Trophoblast cell (in vitro differentiated cells and primary cell): Measurements from ENCODE around the gene SLN.

ENCODE experiments used
- DNase-seq, 2 donors: peaks; one replicate each; pipeline ENCODE4 v3.0.0-alpha.2; 2016
- H2AFZ ChIP-seq: 2 replicates; pipeline ENCODE4 v1.6.1; 2013; ENCODE audit warnings: low read length, moderate library complexity, mild to moderate bottlenecking; ENCODE audit not compliant: insufficient read depth, poor library complexity
- H2AK5ac ChIP-seq: 2 replicates; pipeline ENCODE4 v1.6.1; 2013; ENCODE audit warnings: mild to moderate bottlenecking, low read length
- H2BK120ac ChIP-seq: 2 replicates; pipeline ENCODE4 v1.6.1; 2013; ENCODE audit warnings: low read length, mild to moderate bottlenecking, moderate library complexity; ENCODE audit not compliant: insufficient read depth, poor library complexity
- H2BK12ac ChIP-seq: 2 replicates; pipeline ENCODE4 v1.6.1; 2013; ENCODE audit warnings: mild to moderate bottlenecking, low read length, moderate library complexity
- H2BK5ac ChIP-seq: 2 replicates; pipeline ENCODE4 v1.6.1; 2013; ENCODE audit warnings: low read length, low read depth, moderate library complexity, mild to moderate bottlenecking; ENCODE audit not compliant: poor library complexity
- H3K14ac ChIP-seq: 2 replicates; pipeline ENCODE4 v1.6.1; 2013; ENCODE audit warnings: mild to moderate bottlenecking, low read length
- H3K18ac ChIP-seq: 2 replicates; pipeline ENCODE4 v1.6.1; 2013; ENCODE audit warnings: mild to moderate bottlenecking, low read length
- H3K23ac ChIP-seq: 2 replicates; pipeline ENCODE4 v1.6.1; 2013; ENCODE audit warnings: low read length
- H3K27ac ChIP-seq: 2 replicates; pipeline ENCODE4 v1.5.1; 2013; ENCODE audit warnings: low read depth, mild to moderate bottlenecking, inconsistent platforms, low read length, moderate library complexity
- H3K27me3 ChIP-seq: 2 replicates; pipeline ENCODE4 v1.6.1; 2013; ENCODE audit warnings: inconsistent platforms, mild to moderate bottlenecking, low read length, moderate library complexity; ENCODE audit not compliant: insufficient read depth
- H3K36me3 ChIP-seq, 2 experiments: 1 replicate in 1 of 2; 2 replicates in 1 of 2; pipeline ENCODE4 v1.6.1; 2013; ENCODE audit warnings: low read length in 2 of 2, mild to moderate bottlenecking in 2 of 2, moderate library complexity in 1 of 2; ENCODE audit not compliant: insufficient read depth in 2 of 2, control insufficient read depth in 1 of 2
- H3K4ac ChIP-seq: 2 replicates; pipeline ENCODE4 v1.6.1; 2013; ENCODE audit warnings: low read depth, mild to moderate bottlenecking, low read length, moderate library complexity
- H3K4me1 ChIP-seq, 2 experiments: 1 replicate in 1 of 2; 2 replicates in 1 of 2; pipeline ENCODE4 v1.6.1; 2013; ENCODE audit warnings: low read length in 2 of 2, mild to moderate bottlenecking in 2 of 2, moderate library complexity in 1 of 2; ENCODE audit not compliant: insufficient read depth in 2 of 2, control insufficient read depth in 1 of 2
- H3K4me2 ChIP-seq: 2 replicates; pipeline ENCODE4 v1.6.1; 2013; ENCODE audit warnings: inconsistent platforms, mild to moderate bottlenecking, low read length, moderate library complexity
- H3K4me3 ChIP-seq: 2 replicates; pipeline ENCODE4 v1.5.1; 2013; ENCODE audit warnings: mild to moderate bottlenecking, low read depth, low read length, inconsistent platforms
- H3K79me1 ChIP-seq: one replicate; pipeline ENCODE4 v1.6.1; 2013; ENCODE audit warnings: low read length
- H3K79me2 ChIP-seq: 2 replicates; pipeline ENCODE4 v1.6.1; 2013; ENCODE audit warnings: low read length, mild to moderate bottlenecking; ENCODE audit not compliant: control insufficient read depth, insufficient read depth, poor library complexity
- H3K9ac ChIP-seq: 2 replicates; pipeline ENCODE4 v1.6.1; 2013; ENCODE audit warnings: mild to moderate bottlenecking, low read length
- H3K9me3 ChIP-seq: 2 replicates; pipeline ENCODE4 v1.6.1; 2013; ENCODE audit warnings: low read depth, mild to moderate bottlenecking, control low read depth, inconsistent platforms, low read length; ENCODE audit not compliant: insufficient read depth
- H4K12ac ChIP-seq: 2 replicates; pipeline ENCODE4 v1.6.1; 2013; ENCODE audit warnings: low read depth, mild to moderate bottlenecking, low read length, moderate library complexity
- H4K8ac ChIP-seq: 2 replicates; pipeline ENCODE4 v1.6.1; 2013; ENCODE audit warnings: low read depth, mild to moderate bottlenecking, low read length, moderate library complexity
- H4K91ac ChIP-seq: one replicate; pipeline ENCODE4 v1.6.1; 2013; ENCODE audit warnings: low read depth, mild to moderate bottlenecking, low read length, moderate library complexity
- WGBS: extraction: QIAGEN DNeasy Blood & Tissue Kit; methylation state at CpG from one replicate; pipeline ENCODE4 v1.1.7; 2013; ENCODE audit warnings: missing lambda C conversion rate; ENCODE audit not compliant: insufficient read length, insufficient coverage; ENCODE audit errors: extremely low coverage; 5-methylcytosine and 5-hydroxymethylcytosine counted together

SLN gene

DNA sequence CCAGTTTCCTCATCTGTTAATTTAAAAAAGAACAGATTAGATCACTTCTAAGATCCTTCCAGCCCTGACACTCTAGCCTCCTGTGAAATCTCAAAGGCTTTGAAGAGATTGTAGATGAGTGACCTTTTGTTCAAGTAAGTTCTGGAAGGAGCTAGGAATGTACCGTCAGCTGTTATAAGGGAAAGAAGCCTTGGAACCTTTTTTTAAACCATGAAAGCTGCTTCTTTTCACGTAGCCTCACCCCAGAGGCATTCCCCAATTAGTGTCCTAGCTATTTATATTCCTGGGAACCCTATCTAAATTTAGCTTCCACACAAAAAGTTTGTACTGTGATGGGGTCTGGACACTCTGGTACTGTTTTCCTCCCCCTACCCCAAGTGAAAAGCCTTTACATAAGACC, 35.8 kb upstream of the SLN start:
- Histone ChIP-seq H3K36me3 (no peaks in the 10 kb centered on the region), H3K79me1 (no peaks in the 10 kb centered on the region), H4K91ac (no peak overlapping the region), H4K12ac (no peak overlapping the region), H3K23ac (no peak overlapping the region), H3K4me1 (peaks cover 0 to 6% of the 10 kb centered on the region in 2 experiments), H2BK120ac (no peak overlapping the region), H3K4me3 (no peak overlapping the region), H3K9me3 (no peaks in the 10 kb centered on the region), H2BK12ac (no peak overlapping the region), H3K18ac (no peak overlapping the region), H2AK5ac (no peak overlapping the region), H3K27ac (peak overlapping the region; percentile 60), H3K79me2 (no peaks in the 10 kb centered on the region), H2BK5ac (no peak overlapping the region), H3K4ac (no peak overlapping the region), H3K4me2 (no peak overlapping the region), H3K27me3 (no peaks in the 10 kb centered on the region), H4K8ac (no peak overlapping the region), H2AFZ (no peak overlapping the region), H3K9ac (no peak overlapping the region), H3K14ac (no peak overlapping the region)
- no peak for DNase-seq
- whole genome bisulfite sequencing = no CpG with 5 or more reads among the region's 2 CpGs

DNA sequence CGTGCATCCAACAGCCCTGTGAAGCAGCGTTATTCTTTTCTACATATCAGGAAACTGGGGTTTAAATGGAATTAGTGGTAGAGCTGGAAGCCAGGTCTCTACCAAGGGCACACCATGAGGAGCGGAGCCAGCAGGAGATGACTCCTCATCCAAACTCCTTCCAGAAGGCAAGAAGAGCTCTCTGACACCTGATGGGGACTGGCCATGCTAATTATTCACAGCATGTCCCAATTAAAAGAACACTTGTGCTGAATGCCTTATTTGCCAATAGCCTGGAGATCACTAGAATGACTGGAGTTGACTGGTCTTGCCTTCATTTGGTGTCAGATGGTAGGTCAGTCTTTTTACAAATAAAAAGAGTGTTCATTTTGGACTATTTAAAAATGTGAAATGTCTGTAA, 32.9 kb upstream of the SLN start:
- H4K91ac ChIP-seq = no peak overlapping the region
- H3K14ac ChIP-seq = no peak overlapping the region
- no peak overlapping the region for H4K12ac ChIP-seq
- no peak overlapping the region for H2AK5ac ChIP-seq
- no CpG with 5 or more reads among the region's 3 CpGs for WGBS
- no peak overlapping the region for H4K8ac ChIP-seq
- no peak overlapping the region for H2BK5ac ChIP-seq
- peaks cover 7% of the 10 kb centered on the region for H3K79me1 ChIP-seq
- H3K4ac ChIP-seq = no peak overlapping the region
- H3K9ac ChIP-seq = no peak overlapping the region
- H3K27me3 ChIP-seq = no peaks in the 10 kb centered on the region
- H3K23ac ChIP-seq = no peak overlapping the region
- no peak overlapping the region for H2BK120ac ChIP-seq
- H3K18ac ChIP-seq = no peak overlapping the region
- H3K4me2 ChIP-seq = no peak overlapping the region
- H3K27ac ChIP-seq = no peak overlapping the region
- no peak overlapping the region for H2AFZ ChIP-seq
- H3K4me1 ChIP-seq = peaks cover 7 to 11% of the 10 kb centered on the region in 2 experiments
- no peaks in the 10 kb centered on the region for H3K79me2 ChIP-seq
- no peak for DNase-seq
- no peak overlapping the region for H3K4me3 ChIP-seq
- no peak overlapping the region for H2BK12ac ChIP-seq
- no peaks in the 10 kb centered on the region for H3K36me3 ChIP-seq
- H3K9me3 ChIP-seq = no peaks in the 10 kb centered on the region

DNA sequence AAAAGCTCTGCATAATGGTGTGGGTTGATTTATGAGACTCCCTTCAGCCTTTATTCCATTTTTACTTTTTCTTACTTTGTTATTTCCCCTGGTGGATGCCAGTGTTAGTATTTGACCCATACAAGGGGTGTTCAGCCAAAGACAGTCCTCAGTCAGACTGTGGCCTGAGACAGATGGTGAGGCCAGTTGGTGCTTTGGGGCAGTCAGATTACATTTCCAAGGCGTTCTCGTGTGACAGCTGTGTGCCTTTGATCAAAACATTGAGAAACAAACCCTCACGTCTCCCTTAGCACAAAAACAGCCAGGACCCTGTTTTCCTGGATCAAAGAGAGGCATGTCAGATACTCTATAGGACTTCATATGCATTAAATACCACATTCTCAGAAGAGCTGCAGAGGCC, 31.3 kb upstream of the SLN start:
- no peaks in the 10 kb centered on the region for H3K36me3 ChIP-seq
- H3K23ac ChIP-seq = no peak overlapping the region
- H3K79me2 ChIP-seq = no peaks in the 10 kb centered on the region
- H2AK5ac ChIP-seq = no peak overlapping the region
- no peak overlapping the region for H2AFZ ChIP-seq
- H4K91ac ChIP-seq = no peak overlapping the region
- no peak overlapping the region for H2BK120ac ChIP-seq
- WGBS = no CpG with 5 or more reads among the region's 3 CpGs
- no peak overlapping the region for H3K14ac ChIP-seq
- peaks cover 7% of the 10 kb centered on the region for H3K79me1 ChIP-seq
- no peak overlapping the region for H4K12ac ChIP-seq
- H2BK5ac ChIP-seq = no peak overlapping the region
- H4K8ac ChIP-seq = no peak overlapping the region
- H3K4me2 ChIP-seq = no peak overlapping the region
- H3K18ac ChIP-seq = no peak overlapping the region
- H3K9me3 ChIP-seq = no peaks in the 10 kb centered on the region
- no peak overlapping the region for H3K27ac ChIP-seq
- DNase-seq = no peak
- no peak overlapping the region for H3K4me3 ChIP-seq
- H2BK12ac ChIP-seq = no peak overlapping the region
- no peak overlapping the region for H3K9ac ChIP-seq
- peaks cover 7 to 11% of the 10 kb centered on the region in 2 experiments for H3K4me1 ChIP-seq
- H3K4ac ChIP-seq = no peak overlapping the region
- H3K27me3 ChIP-seq = no peaks in the 10 kb centered on the region

DNA sequence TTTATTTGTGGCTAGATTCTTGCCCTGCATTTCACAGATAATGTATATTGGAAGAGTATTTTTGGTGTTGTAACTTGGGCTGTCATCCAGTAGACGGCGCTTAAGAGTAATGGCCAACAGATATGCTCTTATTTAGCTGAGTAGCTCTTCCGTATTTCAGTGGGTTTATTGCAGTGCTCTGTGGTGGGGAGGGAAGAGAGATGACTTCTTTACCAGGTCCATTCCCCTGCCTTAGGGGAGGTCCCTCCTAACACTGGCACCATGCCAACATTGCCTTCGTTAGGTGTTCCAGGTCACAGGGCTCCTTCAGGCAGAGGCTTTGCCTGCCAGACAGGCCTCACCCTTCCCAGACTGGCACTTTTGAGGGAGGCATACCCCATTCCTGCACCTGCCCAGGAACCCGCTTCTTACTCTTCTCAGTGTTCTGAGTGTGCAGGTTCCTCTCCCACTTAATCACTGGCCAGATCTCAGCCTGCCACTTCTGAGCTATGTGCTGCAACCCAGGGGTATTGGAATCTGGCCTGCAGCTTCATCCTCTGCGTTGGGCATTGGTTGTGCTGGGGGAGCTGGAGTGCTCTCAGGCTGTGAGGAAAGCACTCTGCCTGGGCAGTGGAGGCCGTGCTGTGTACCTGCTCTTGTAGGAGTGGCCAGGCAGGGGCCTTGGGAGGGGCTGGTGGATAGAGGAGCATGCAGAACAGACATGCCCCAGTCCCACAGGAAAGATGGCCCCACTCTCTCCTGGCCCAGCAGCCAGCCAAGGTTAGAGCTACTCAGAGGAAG, 29.4 kb upstream of the SLN start:
- peak; percentile 33 to 65 for DNase-seq
- no peak overlapping the region for H2BK5ac ChIP-seq
- H3K23ac ChIP-seq = no peak overlapping the region
- no peak overlapping the region for H2AK5ac ChIP-seq
- H3K18ac ChIP-seq = no peak overlapping the region
- H3K9me3 ChIP-seq = no peaks in the 10 kb centered on the region
- H4K91ac ChIP-seq = peak overlapping the region; percentile 29
- no CpG with 5 or more reads among the region's 7 CpGs for WGBS
- H3K79me1 ChIP-seq = peaks cover 7% of the 10 kb centered on the region
- no peak overlapping the region for H3K27ac ChIP-seq
- H3K4me2 ChIP-seq = no peak overlapping the region
- no peak overlapping the region for H3K4ac ChIP-seq
- H3K79me2 ChIP-seq = no peaks in the 10 kb centered on the region
- H2BK12ac ChIP-seq = no peak overlapping the region
- no peaks in the 10 kb centered on the region for H3K36me3 ChIP-seq
- H2AFZ ChIP-seq = no peak overlapping the region
- H3K14ac ChIP-seq = no peak overlapping the region
- no peak overlapping the region for H4K12ac ChIP-seq
- no peak overlapping the region for H3K9ac ChIP-seq
- H4K8ac ChIP-seq = peak overlapping the region; percentile 33
- H3K4me1 ChIP-seq = peaks cover 5 to 7% of the 10 kb centered on the region in 2 experiments
- H2BK120ac ChIP-seq = no peak overlapping the region
- no peaks in the 10 kb centered on the region for H3K27me3 ChIP-seq
- no peak overlapping the region for H3K4me3 ChIP-seq
